Head of caudate nucleus (tissue), 42 donors: ENCODE data around the gene HPN.
"Not testable (repeated sequence)": the region's sequence is repeated elsewhere in the genome, so short reads cannot be mapped to it uniquely, and the experiment has no call there.

Experiments used
- DNase-seq, 42 donors: peaks; one replicate each; pipeline versions ENCODE4 v3.0.0 to v3.0.0-alpha.2; 2020 to 2021; ENCODE audit warnings: mixed read lengths in 7 of 42
- intact Hi-C: fragments of 100-400 bp; cut with DNase I; formaldehyde crosslinking; loops from one replicate; pipeline ENCODE4 v1.15.0; 2022

Gene HPN

GRCh38 chr19:35041548-35042055 lies at the start of gene HPN:
HPN (plus strand) TSS chr19:35041721; CDS start chr19:35042507, 786 bp downstream.
- intact Hi-C loops = no loop called here
- DNase-seq = no peak

- DNase-seq, intact Hi-C loops: not testable (repeated sequence)
Observed at GRCh38 chr19:34992582-34992981, 48.9 kb upstream of the HPN start.

GRCh38 chr19:34994286-34994642 lies 47.3 kb upstream of the HPN start:
- intact Hi-C loops = no loop called here

GRCh38 chr19:34994643-34995541 lies 46.6 kb upstream of the HPN start:
- no peak for DNase-seq
- intact Hi-C loops = no loop called here

More at GRCh38 chr19:34994286-34994642, 47.3 kb upstream of the HPN start:
- DNase-seq = no peak

- intact Hi-C loops = no loop called here
- DNase-seq = no peak
Observed at GRCh38 chr19:34995551-34995950, 46.0 kb upstream of the HPN start.

- no peak for DNase-seq
- intact Hi-C loops = no loop called here
Observed at GRCh38 chr19:34997071-34997617, 44.4 kb upstream of the HPN start.

- intact Hi-C loops, DNase-seq: not testable (repeated sequence)
Observed at GRCh38 chr19:34998224-34998623, 43.3 kb upstream of the HPN start.

GRCh38 chr19:34998777-34999497 lies 42.6 kb upstream of the HPN start:
- intact Hi-C loops = no loop called here

GRCh38 chr19:34999498-35000337 lies 41.8 kb upstream of the HPN start, which contains the start of gene GRAMD1A:
GRAMD1A (plus strand) TSS chr19:35000323; CDS start chr19:35000479, 156 bp downstream.
- DNase-seq = peak; percentile 35 to 92 (median 84)
- intact Hi-C loops = no loop called here

More at GRCh38 chr19:34998777-34999497, 42.6 kb upstream of the HPN start:
- no peak for DNase-seq

GRCh38 chr19:35000338-35000646 lies 41.2 kb upstream of the HPN start:
- no peak for DNase-seq
- intact Hi-C loops = no loop called here

GRCh38 chr19:35000647-35001501 lies 40.6 kb upstream of the HPN start:
- intact Hi-C loops = no loop called here
- peak in 9 of 42 donors; percentile 11 to 40 (median 20) for DNase-seq

GRCh38 chr19:35002037-35002535 lies 39.4 kb upstream of the HPN start:
- no peak for DNase-seq
- intact Hi-C loops = no loop called here

- no peak for DNase-seq
- intact Hi-C loops = no loop called here
Observed at GRCh38 chr19:35004517-35005255, 36.8 kb upstream of the HPN start.

GRCh38 chr19:35005256-35005977 lies 36.1 kb upstream of the HPN start:
- intact Hi-C loops = no loop called here
- no peak for DNase-seq

- DNase-seq, intact Hi-C loops: not testable (repeated sequence)
Observed at GRCh38 chr19:35006007-35006341, 35.5 kb upstream of the HPN start.

GRCh38 chr19:35006342-35006998 lies 35.1 kb upstream of the HPN start:
- intact Hi-C loops = no loop called here
- DNase-seq = no peak
